ENCODE data around the gene TIMM44. TPM values are rescaled to one million over a fixed set of nuclear protein-coding genes. Genes with fewer than 3 reads are reported as not detected.

TIMM44 gene
- total and polyA plus RNA-seq, 4 donors, result 17.7 to 35.8 (median 26.6) TPM

DNA sequence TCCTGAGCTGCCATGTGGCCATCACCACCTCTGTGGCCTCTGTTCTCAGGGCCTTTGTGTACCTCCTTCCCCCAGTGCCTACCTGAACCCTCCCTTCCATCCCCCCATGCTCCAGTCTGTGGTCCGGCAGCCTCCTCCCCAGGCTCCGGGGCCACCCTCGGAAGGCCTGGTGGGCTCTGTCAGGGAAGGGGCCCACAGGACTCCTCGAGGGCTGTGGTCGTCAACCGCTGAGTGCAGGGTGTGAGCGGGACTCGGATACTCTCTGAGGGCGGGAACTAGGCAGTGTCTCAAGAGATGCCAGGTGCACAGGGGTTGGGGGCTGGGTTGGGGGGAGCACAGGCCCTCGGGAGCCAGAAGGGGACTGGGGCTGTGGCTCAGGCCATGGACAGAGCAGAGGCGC is 35.9 kb downstream of the TIMM44 start (continued):
- no peak for TF ChIP-seq JUND (IDR thresholded peaks at IDR 0.05)

DNA sequence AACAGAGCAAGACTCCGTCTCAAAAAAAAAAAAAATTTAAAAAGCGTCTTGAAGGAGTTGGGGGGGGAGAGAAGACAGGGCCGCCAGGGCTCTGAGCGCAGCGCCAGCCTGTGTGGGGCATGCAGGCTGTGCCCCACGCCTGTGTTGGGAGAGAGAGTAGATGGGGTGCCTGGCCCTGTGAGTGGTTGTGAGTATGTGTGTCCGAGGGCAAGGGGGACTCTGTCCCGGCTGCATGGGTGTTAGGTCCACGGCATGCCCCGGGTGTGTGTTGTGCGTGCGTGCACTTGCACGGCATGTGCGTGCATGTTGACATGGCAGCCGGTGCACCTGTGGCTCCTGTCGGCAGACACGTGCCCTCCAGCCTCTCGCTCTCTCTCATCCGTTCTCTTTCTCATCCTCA is 36.3 kb downstream of the TIMM44 start:
- Histone ChIP-seq H3K4me1 (ENCODE audit: control insufficient read depth in 4 of 4, insufficient read depth in 4 of 4, low read length in 3 of 4) (peaks cover 8 to 33% (median 17%) of the 10 kb centered on the region in 4 donors), H3K27me3 (ENCODE audit: control insufficient read depth in 4 of 4, insufficient read depth in 4 of 4, low read length in 3 of 4) (no peaks in the 10 kb centered on the region), H3K9me3 (ENCODE audit: control insufficient read depth in 4 of 4, low read length in 3 of 4) (no peaks in the 10 kb centered on the region), H3K36me3 (ENCODE audit: control insufficient read depth in 4 of 4, insufficient read depth in 3 of 4, low read depth in 1 of 4, low read length in 3 of 4) (peaks cover 0 to 22% (median 11%) of the 10 kb centered on the region in 4 donors), H3K4me3 (ENCODE audit: low read depth in 1 of 3, low read length in 3 of 3) (no peak overlapping the region), H3K27ac (ENCODE audit: low read depth in 1 of 2, low read length in 2 of 2) (no peak overlapping the region), H3K9ac (ENCODE audit: low read depth in 1 of 2, low read length in 2 of 2) (no peak overlapping the region)
- TF ChIP-seq JUND (IDR thresholded peaks at IDR 0.05) (no peak), NR2F2 (IDR thresholded peaks at IDR 0.05) (no peak), FOXA2 (IDR thresholded peaks at IDR 0.05) (no peak)
- TF ChIP-seq, protein P1, sequence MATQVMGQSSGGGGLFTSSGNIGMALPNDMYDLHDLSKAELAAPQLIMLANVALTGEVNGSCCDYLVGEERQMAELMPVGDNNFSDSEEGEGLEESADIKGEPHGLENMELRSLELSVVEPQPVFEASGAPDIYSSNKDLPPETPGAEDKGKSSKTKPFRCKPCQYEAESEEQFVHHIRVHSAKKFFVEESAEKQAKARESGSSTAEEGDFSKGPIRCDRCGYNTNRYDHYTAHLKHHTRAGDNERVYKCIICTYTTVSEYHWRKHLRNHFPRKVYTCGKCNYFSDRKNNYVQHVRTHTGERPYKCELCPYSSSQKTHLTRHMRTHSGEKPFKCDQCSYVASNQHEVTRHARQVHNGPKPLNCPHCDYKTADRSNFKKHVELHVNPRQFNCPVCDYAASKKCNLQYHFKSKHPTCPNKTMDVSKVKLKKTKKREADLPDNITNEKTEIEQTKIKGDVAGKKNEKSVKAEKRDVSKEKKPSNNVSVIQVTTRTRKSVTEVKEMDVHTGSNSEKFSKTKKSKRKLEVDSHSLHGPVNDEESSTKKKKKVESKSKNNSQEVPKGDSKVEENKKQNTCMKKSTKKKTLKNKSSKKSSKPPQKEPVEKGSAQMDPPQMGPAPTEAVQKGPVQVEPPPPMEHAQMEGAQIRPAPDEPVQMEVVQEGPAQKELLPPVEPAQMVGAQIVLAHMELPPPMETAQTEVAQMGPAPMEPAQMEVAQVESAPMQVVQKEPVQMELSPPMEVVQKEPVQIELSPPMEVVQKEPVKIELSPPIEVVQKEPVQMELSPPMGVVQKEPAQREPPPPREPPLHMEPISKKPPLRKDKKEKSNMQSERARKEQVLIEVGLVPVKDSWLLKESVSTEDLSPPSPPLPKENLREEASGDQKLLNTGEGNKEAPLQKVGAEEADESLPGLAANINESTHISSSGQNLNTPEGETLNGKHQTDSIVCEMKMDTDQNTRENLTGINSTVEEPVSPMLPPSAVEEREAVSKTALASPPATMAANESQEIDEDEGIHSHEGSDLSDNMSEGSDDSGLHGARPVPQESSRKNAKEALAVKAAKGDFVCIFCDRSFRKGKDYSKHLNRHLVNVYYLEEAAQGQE (IDR thresholded peaks at IDR 0.05), result no peak
- TF ChIP-seq, protein P2, sequence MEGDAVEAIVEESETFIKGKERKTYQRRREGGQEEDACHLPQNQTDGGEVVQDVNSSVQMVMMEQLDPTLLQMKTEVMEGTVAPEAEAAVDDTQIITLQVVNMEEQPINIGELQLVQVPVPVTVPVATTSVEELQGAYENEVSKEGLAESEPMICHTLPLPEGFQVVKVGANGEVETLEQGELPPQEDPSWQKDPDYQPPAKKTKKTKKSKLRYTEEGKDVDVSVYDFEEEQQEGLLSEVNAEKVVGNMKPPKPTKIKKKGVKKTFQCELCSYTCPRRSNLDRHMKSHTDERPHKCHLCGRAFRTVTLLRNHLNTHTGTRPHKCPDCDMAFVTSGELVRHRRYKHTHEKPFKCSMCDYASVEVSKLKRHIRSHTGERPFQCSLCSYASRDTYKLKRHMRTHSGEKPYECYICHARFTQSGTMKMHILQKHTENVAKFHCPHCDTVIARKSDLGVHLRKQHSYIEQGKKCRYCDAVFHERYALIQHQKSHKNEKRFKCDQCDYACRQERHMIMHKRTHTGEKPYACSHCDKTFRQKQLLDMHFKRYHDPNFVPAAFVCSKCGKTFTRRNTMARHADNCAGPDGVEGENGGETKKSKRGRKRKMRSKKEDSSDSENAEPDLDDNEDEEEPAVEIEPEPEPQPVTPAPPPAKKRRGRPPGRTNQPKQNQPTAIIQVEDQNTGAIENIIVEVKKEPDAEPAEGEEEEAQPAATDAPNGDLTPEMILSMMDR (IDR thresholded peaks at IDR 0.05; ENCODE audit: low read depth, low read length, missing input control), result no peak
- 95% methylated on average over 19 of the region's 19 CpGs for WGBS
- DNase-seq (ENCODE audit: low spot score), result no peak

DNA sequence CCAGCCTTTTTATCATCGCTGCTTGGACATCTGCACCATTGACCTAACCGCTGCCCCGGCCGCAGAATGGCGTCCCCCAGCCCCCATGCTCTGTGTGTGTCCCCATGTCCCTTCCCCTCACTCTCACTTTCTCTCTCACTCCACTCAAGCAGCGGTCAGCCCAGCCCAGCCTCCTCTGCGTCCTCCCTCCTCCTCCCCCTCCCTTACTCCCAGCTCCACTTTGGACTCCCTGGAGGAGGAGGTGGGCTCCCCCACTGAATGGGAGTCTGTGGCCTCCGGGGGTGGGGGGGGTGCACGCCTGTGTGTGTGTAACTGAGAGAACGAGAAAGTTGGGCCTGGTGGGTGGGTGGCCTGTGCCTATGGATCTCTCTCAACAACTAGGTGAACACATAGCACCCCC is 37.6 kb downstream of the TIMM44 start:
- no peak overlapping the region for H3K27ac ChIP-seq (ENCODE audit: low read depth in 1 of 2, low read length in 2 of 2)
- no peak overlapping the region for H3K4me3 ChIP-seq (ENCODE audit: low read depth in 1 of 3, low read length in 3 of 3)
- WGBS, result 91% methylated on average over 10 of the region's 10 CpGs
- peaks cover 0 to 10% (median 4%) of the 10 kb centered on the region in 4 donors for H3K36me3 ChIP-seq (ENCODE audit: control insufficient read depth in 4 of 4, insufficient read depth in 3 of 4, low read depth in 1 of 4, low read length in 3 of 4)
- TF ChIP-seq RAD21 (IDR thresholded peaks at IDR 0.05), result no peak
- TF ChIP-seq, protein P3, sequence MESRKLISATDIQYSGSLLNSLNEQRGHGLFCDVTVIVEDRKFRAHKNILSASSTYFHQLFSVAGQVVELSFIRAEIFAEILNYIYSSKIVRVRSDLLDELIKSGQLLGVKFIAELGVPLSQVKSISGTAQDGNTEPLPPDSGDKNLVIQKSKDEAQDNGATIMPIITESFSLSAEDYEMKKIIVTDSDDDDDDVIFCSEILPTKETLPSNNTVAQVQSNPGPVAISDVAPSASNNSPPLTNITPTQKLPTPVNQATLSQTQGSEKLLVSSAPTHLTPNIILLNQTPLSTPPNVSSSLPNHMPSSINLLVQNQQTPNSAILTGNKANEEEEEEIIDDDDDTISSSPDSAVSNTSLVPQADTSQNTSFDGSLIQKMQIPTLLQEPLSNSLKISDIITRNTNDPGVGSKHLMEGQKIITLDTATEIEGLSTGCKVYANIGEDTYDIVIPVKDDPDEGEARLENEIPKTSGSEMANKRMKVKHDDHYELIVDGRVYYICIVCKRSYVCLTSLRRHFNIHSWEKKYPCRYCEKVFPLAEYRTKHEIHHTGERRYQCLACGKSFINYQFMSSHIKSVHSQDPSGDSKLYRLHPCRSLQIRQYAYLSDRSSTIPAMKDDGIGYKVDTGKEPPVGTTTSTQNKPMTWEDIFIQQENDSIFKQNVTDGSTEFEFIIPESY (IDR thresholded peaks at IDR 0.05), result no peak
- H3K27me3 ChIP-seq (ENCODE audit: control insufficient read depth in 4 of 4, insufficient read depth in 4 of 4, low read length in 3 of 4), result no peaks in the 10 kb centered on the region
- peak; percentile 30 for DNase-seq (ENCODE audit: low spot score)
- peaks cover 8 to 35% (median 21%) of the 10 kb centered on the region in 4 donors for H3K4me1 ChIP-seq (ENCODE audit: control insufficient read depth in 4 of 4, insufficient read depth in 4 of 4, low read length in 3 of 4)
- no peak overlapping the region for H3K9ac ChIP-seq (ENCODE audit: low read depth in 1 of 2, low read length in 2 of 2)
- no peaks in the 10 kb centered on the region for H3K9me3 ChIP-seq (ENCODE audit: control insufficient read depth in 4 of 4, low read length in 3 of 4)

DNA sequence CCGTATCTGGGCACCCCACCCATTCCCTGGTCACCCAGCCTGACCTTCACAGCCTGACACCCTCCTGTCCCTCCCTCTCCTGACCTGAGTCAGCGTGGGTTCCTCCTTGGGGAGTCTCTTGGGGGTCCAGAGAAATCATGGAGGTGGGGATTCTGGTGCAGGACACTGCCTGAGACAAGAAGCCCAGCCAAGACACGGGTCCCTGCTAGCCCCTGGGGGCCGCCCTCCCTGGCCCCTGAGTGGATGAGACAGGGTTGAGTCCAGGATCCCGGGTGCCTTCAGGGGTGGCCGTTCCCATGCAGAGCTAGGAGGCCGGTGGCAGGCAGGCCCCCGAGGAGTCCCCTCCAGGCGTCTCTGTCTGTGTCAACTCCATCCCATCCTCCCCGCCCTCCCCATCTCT is 38.2 kb downstream of the TIMM44 start:
- Histone ChIP-seq H3K9me3 (ENCODE audit: control insufficient read depth in 4 of 4, low read length in 3 of 4) (no peaks in the 10 kb centered on the region), H3K9ac (ENCODE audit: low read depth in 1 of 2, low read length in 2 of 2) (no peak overlapping the region), H3K4me1 (ENCODE audit: control insufficient read depth in 4 of 4, insufficient read depth in 4 of 4, low read length in 3 of 4) (peaks cover 8 to 35% (median 21%) of the 10 kb centered on the region in 4 donors), H3K36me3 (ENCODE audit: control insufficient read depth in 4 of 4, insufficient read depth in 3 of 4, low read depth in 1 of 4, low read length in 3 of 4) (peaks cover 0 to 5% (median 2%) of the 10 kb centered on the region in 4 donors), H3K27me3 (ENCODE audit: control insufficient read depth in 4 of 4, insufficient read depth in 4 of 4, low read length in 3 of 4) (no peaks in the 10 kb centered on the region), H3K27ac (ENCODE audit: low read depth in 1 of 2, low read length in 2 of 2) (no peak overlapping the region), H3K4me3 (ENCODE audit: low read depth in 1 of 3, low read length in 3 of 3) (no peak overlapping the region)
- peak; percentile 30 for DNase-seq (ENCODE audit: low spot score)
- TF ChIP-seq, protein P4, sequence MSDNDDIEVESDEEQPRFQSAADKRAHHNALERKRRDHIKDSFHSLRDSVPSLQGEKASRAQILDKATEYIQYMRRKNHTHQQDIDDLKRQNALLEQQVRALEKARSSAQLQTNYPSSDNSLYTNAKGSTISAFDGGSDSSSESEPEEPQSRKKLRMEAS (IDR thresholded peaks at IDR 0.05), result no peak
- no peak for TF ChIP-seq FOXA1 (IDR thresholded peaks at IDR 0.05)
- TF ChIP-seq NR2F2 (IDR thresholded peaks at IDR 0.05), result no peak
- no peak for TF ChIP-seq GABPA (IDR thresholded peaks at IDR 0.05 in 1 of 2, conservative IDR thresholded peaks at IDR 0.05 in 1 of 2)
- TF ChIP-seq, protein P5, sequence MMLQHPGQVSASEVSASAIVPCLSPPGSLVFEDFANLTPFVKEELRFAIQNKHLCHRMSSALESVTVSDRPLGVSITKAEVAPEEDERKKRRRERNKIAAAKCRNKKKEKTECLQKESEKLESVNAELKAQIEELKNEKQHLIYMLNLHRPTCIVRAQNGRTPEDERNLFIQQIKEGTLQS (IDR thresholded peaks at IDR 0.05), result no peak
- no peak for TF ChIP-seq EGR1 (IDR thresholded peaks at IDR 0.05; ENCODE audit: low read depth in 2 of 2)
- no peak for TF ChIP-seq FOXA2 (IDR thresholded peaks at IDR 0.05)
- TF ChIP-seq HNF4G (IDR thresholded peaks at IDR 0.05), result no peak
- TF ChIP-seq, protein P2 (IDR thresholded peaks at IDR 0.05; ENCODE audit: low read depth, low read length, missing input control), result no peak
- TF ChIP-seq JUND (IDR thresholded peaks at IDR 0.05), result no peak
- no peak for TF ChIP-seq TAF1 (conservative IDR thresholded peaks at IDR 0.05)
- no peak for TF ChIP-seq YY1 (IDR thresholded peaks at IDR 0.05)
- WGBS, result 81% methylated on average over 10 of the region's 10 CpGs
